Subcutaneous abdominal adipose tissue (tissue), 5 donors: ENCODE results near the gene ST6GALNAC2.
"Not testable (repeated sequence)": the region's sequence is repeated elsewhere in the genome, so short reads cannot be mapped to it uniquely, and the experiment has no call there.

ENCODE experiments used
- H3K27ac ChIP-seq: one replicate; pipeline ENCODE4 v1.7.0; 2013; ENCODE audit warnings: low read depth, mild to moderate bottlenecking, inconsistent platforms, low read length, moderate library complexity
- H3K27me3 ChIP-seq, 5 donors: one replicate each; pipeline ENCODE4 v1.7.0; 2013; ENCODE audit warnings: low read length in 5 of 5, inconsistent platforms in 1 of 5; ENCODE audit not compliant: control insufficient read depth in 5 of 5, insufficient read depth in 4 of 5
- H3K36me3 ChIP-seq, 5 donors: one replicate each; pipeline ENCODE4 v1.7.0; 2013; ENCODE audit warnings: low read length in 5 of 5; ENCODE audit not compliant: control insufficient read depth in 5 of 5, insufficient read depth in 5 of 5
- H3K4me1 ChIP-seq, 5 donors: one replicate each; pipeline ENCODE4 v1.7.0; 2013; ENCODE audit warnings: low read length in 5 of 5, mild to moderate bottlenecking in 3 of 5, moderate library complexity in 1 of 5; ENCODE audit not compliant: control insufficient read depth in 5 of 5, insufficient read depth in 5 of 5
- H3K4me3 ChIP-seq, 5 donors: one replicate each; pipeline ENCODE4 v1.7.0; 2013; ENCODE audit warnings: low read length in 5 of 5, low read depth in 1 of 5
- H3K9ac ChIP-seq, 5 donors: one replicate each; pipeline ENCODE4 v1.7.0; 2013; ENCODE audit warnings: low read length in 5 of 5, mild to moderate bottlenecking in 4 of 5, moderate library complexity in 3 of 5
- H3K9me3 ChIP-seq, 5 donors: one replicate each; pipeline ENCODE4 v1.7.0; 2013; ENCODE audit warnings: low read length in 5 of 5; ENCODE audit not compliant: control insufficient read depth in 5 of 5
- donor health status: healthy.
- donor health status: healthy.
- donor health status: healthy.
- donor health status: healthy.
- donor health status: healthy.

ST6GALNAC2 gene

DNA sequence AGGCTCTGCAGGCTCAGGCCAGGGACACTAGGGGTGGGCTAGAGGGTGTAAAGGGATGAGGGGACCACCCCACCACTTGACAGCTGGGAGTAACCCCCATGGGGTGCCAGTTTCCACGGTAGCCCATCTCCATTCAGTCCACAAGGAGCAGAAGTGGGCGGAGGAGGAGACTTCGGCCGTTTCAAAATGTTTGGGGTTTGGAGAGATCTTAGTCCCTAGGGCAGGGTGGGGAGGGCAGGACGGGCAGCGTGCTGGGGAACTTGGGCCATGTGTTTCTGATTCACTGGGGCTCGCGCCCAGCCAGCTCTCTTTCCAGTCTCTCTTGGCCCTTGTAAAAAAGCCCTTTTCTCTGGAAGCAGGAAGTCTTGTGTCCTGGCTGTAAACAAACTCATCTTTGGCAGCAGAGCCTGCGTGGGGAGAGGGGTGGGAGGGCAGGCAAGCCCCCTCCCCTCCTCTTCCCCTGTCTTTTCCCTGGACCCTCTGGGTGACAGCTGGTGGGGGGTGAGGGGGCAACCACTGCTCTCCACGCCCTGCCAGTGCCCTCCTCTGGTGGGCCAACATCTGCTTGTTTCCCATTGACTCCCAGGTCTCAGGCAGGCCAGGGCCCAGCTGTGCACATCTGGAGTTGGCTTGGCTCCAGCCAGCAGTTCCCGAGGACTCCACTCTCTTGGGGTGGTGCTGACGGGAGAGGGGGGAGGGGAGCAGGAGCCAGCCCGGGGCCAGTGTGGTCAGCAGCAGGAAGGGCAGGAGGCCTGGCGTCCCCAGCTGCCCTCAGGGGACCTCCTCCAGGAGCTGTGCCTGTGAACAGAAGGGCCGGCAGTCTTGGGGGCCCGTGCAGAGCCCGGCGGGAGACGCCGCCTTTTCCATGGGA, 56.2 kb downstream of the ST6GALNAC2 start:
- H3K27ac ChIP-seq = peak overlapping the region; percentile 100

DNA sequence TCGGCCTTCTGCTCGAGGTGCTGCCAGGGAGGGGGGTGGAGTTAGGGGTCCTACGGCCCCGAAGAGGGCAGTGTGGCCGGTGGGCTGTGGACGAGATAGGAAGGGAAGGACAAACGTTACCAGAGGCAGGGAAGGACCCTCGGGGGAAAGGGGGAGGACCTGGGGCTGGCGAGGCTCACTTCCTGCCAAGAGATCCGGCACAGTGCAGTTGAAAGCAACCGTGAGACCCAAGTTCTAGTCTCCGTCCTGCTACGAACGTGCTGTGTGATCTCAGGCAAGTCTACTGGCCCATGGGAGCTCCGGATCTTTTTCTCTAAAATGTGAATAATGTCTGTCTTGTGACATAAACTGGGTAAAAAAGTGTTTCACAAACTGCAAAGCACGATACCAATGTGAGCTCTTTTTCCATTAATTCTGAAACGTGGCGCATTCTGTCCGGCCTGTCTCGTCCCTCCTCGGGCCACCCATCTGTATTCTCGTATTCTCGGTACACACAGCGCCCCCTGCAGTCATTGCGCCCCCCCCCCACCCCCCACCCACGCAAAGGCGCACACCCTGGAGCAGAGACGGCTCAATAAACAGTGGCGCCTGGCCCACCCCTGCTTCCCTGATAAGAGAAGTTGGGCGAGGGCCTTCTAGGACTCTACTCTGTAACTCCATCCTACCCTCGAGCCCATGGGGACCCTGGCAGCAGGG, 57.0 kb downstream of the ST6GALNAC2 start:
- Histone ChIP-seq H3K4me3 (peak overlapping the region in 3 of 5 donors; percentile 19 to 44 (median 36)), H3K27ac (peak overlapping the region; percentile 100), H3K4me1 (peaks cover 28 to 65% (median 63%) of the 10 kb centered on the region in 5 donors), H3K27me3 (peaks cover 0 to 8% (median 0%) of the 10 kb centered on the region in 5 donors), H3K9me3 (no peaks in the 10 kb centered on the region), H3K9ac (peak overlapping the region; percentile 63 to 90 (median 84)), H3K36me3 (peaks cover 0 to 3% (median 0%) of the 10 kb centered on the region in 5 donors)

More for the DNA sequence above, 56.2 kb downstream of the ST6GALNAC2 start:
- peaks cover 0 to 8% (median 0%) of the 10 kb centered on the region in 5 donors for H3K27me3 ChIP-seq
- peak overlapping the region; percentile 65 to 90 (median 79) for H3K9ac ChIP-seq
- peak overlapping the region in 3 of 5 donors; percentile 22 to 34 (median 32) for H3K4me3 ChIP-seq
- no peaks in the 10 kb centered on the region for H3K9me3 ChIP-seq
- peaks cover 0 to 3% (median 0%) of the 10 kb centered on the region in 5 donors for H3K36me3 ChIP-seq
- H3K4me1 ChIP-seq = peaks cover 28 to 67% (median 62%) of the 10 kb centered on the region in 5 donors

DNA sequence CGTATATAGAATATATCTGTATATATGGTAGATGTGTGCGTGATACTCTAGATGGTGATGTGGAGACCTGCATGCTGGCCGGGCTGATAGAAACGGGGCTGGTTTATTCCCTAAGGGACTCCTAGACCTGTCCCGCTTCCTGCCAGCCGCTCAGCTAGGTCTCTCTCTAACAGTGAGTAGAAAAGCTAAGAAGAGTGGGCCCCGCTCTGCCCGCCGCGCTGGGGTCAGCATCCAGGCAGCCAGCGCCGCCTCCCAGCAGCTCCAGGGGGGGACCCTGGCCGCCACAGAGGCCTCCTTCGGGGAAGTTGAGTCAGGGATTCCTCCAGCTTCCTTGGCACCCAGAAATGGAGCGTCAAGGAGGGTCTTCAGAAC, 57.5 kb downstream of the ST6GALNAC2 start:
- Histone ChIP-seq H3K27ac (peak overlapping the region; percentile 100), H3K4me3 (peak overlapping the region in 3 of 5 donors; percentile 19 to 44 (median 36)), H3K4me1 (peaks cover 28 to 68% (median 68%) of the 10 kb centered on the region in 5 donors), H3K36me3 (peaks cover 0 to 3% (median 0%) of the 10 kb centered on the region in 5 donors), H3K27me3 (peaks cover 0 to 8% (median 0%) of the 10 kb centered on the region in 5 donors), H3K9me3 (no peaks in the 10 kb centered on the region), H3K9ac (peak overlapping the region in 4 of 5 donors; percentile 63 to 88 (median 74))

DNA sequence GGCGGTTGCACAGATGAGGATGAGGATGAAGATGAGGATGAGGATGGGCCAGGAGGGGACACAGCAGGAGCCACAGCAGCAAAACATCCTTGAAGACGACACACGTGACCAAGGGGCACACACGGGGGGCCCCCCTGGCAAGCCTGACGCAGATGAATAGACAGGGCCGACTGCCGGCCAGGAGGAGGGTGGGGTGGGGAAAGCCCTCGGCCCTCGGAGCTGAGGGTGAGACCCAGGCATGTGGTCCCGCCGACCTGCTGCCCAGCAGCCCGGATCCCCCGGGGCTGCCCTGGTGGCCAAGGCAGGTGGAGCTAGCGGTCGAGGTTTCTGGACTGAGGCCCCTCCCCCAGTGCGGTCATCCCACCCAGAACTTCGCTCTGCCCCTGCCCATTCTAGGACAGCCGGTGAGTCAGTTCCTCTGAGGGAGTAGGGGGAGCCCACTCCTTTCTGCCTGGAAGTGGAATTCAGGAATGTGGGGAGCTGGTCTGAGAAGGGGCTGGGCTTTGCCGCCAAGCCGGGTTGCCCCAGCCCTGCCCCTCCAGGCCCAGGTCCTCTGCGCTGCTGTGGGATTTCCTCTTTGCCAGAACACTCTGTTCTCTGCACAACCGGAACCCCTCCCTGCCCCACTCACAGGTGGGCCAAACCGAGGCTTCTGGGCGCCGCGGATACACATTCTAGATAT, 58.1 kb downstream of the ST6GALNAC2 start:
- H3K4me3 ChIP-seq = peak overlapping the region in 2 of 5 donors; percentile 28 to 44
- H3K4me1 ChIP-seq = peaks cover 28 to 72% (median 71%) of the 10 kb centered on the region in 5 donors
- H3K9me3 ChIP-seq = no peaks in the 10 kb centered on the region
- H3K27me3 ChIP-seq = peaks cover 0 to 11% (median 0%) of the 10 kb centered on the region in 5 donors
- H3K27ac ChIP-seq = peak overlapping the region; percentile 57
- H3K36me3 ChIP-seq = no peaks in the 10 kb centered on the region
- H3K9ac ChIP-seq = peak overlapping the region in 3 of 5 donors; percentile 41 to 63 (median 46)

DNA sequence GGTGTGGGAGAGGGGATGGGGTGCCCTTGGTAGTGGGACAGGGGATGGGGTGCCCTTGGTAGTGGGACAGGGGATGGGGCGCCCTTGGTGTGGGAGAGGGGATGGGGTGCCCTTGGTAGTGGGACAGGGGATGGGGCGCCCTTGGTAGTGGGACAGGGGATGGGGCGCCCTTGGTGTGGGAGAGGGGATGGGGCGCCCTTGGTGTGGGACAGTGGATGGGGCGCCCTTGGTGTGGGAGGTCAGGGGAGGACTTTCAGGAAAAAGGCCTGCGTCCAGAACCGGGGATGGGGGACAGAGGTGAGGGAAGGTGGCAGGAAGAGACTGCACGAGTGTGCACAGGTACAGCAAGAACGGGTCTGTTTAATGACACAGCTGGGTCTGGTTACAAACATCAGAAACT, 58.6 kb downstream of the ST6GALNAC2 start:
- Histone ChIP-seq H3K4me1 (peaks cover 28 to 69% (median 67%) of the 10 kb centered on the region in 5 donors), H3K9ac (peak overlapping the region in 2 of 5 donors; percentile 41 to 46), H3K27ac (peak overlapping the region; percentile 57), H3K27me3 (peaks cover 0 to 11% (median 0%) of the 10 kb centered on the region in 5 donors), H3K4me3 (peak overlapping the region in 2 of 5 donors; percentile 28 to 35)
- H3K36me3 ChIP-seq, H3K9me3 ChIP-seq: not testable (repeated sequence)

DNA sequence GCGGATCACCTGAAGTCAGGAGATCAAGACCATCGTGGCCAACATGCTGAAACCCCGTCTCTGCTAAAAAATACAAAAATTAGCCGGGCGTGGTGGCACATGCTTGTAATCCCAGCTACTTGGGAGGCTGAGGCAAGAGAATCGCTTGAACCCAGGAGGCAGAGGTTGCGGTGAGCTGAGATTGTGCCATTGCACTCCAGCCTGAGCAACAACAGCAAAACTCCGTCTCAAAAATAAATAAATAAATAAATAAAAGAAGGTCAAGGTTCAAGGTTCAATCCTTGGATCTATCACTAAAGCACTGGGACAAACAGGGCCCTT, 60.2 kb downstream of the ST6GALNAC2 start:
- Histone ChIP-seq H3K4me1 (peaks cover 24 to 54% (median 52%) of the 10 kb centered on the region in 5 donors), H3K27me3 (peaks cover 0 to 14% (median 0%) of the 10 kb centered on the region in 5 donors)
- not testable (repeated sequence) for H3K9ac ChIP-seq, H3K36me3 ChIP-seq, H3K4me3 ChIP-seq, H3K27ac ChIP-seq, H3K9me3 ChIP-seq

DNA sequence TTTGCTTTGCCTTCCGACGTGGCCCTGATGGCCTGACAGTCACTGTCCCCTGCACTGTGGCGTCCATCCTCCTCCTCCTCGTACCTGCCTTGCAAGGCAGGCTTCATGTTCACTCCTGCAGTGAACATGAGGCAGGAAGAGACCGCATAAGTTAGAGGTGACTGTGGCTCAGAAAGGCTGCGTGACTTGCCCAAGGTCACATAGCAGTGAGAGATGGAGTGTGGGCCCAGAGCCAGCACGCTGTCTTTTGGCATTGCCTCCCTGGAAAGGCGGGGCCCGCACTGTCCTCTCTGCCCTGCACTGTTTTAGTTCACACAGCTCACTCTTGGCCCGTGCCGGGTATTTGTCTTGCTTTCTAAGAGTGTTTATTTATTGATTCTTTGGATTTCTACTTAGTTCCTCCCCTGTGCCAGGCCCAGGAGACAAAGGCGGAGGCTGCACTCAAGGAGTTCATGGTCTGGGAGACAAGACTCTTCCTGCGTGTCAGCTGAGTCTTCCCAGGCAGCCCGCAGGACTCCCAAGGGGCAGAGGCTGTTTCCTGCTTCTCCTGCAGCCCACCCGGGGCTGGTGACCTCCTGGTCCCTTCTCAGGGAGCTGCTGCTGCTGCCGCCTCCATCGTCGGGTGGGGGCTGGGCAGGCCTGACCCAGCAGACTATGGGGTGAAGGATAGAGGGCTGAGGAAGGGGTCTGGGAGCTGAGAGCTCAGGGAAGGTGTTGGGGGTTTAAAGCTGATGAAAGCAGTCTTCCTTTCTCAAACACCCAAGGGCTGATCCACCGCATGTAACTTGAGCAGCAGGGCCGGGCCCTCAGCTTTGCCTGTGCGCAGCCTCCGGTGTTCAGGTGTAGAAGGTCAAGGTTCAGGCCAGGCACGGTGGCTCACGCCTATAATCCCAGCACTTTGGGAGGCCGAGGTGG, 60.8 kb downstream of the ST6GALNAC2 start:
- Histone ChIP-seq H3K4me3 (peak overlapping the region in 1 of 5 donors; percentile 9), H3K27ac (no peak overlapping the region), H3K9me3 (no peaks in the 10 kb centered on the region), H3K36me3 (no peaks in the 10 kb centered on the region), H3K9ac (no peak overlapping the region), H3K27me3 (peaks cover 0 to 12% (median under 1%) of the 10 kb centered on the region in 5 donors), H3K4me1 (peaks cover 18 to 48% (median 46%) of the 10 kb centered on the region in 5 donors)

DNA sequence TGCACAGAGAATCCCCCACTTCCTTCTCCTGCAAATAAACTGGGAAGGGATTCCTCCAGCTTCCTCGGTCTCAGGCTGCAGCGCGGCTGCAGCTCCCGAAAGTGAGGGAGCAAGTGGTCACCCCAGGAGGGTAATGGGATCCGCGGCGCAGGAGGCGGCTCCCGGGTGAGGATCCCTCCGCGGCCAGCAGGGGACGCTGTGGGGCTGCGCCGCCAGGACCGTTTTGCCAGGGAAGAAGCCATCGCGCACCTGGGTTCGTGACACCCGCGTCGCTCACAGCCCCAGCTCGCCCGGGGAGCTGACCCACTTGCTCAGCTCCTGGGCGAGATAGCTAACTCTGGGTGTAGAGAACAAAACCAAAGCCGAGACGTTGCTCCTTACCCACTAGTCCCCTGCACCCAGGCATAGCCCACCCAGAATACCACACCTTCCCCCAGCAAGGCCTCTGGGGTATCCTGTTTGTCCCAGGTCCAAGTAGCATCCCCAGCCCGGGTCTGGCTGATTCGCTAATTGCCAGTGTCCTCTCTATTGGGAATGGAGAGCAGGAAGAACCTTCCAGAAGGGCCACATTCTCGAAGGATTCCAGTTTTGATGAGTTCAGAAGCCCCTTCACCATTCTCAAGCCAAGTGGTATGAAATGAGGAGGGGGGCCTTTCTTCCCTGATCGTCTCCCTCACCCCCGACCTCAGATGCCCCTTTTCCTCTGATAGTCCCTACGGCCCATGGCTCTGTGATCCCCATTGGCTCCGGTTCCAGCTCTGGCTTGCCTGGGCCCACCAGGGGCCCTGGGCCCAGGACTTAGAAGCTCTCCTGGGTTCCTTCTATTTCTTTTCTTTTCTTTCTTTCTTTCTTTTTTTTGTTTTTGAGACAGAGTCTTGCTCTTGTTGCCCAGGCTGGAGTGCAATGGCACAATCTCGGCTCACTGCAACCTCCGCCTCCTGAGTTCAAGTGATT, 62.3 kb downstream of the ST6GALNAC2 start:
- H3K27ac ChIP-seq = no peak overlapping the region
- H3K27me3 ChIP-seq = peaks cover 0 to 13% (median 4%) of the 10 kb centered on the region in 5 donors
- no peak overlapping the region for H3K4me3 ChIP-seq
- H3K9me3 ChIP-seq = no peaks in the 10 kb centered on the region
- H3K36me3 ChIP-seq = no peaks in the 10 kb centered on the region
- no peak overlapping the region for H3K9ac ChIP-seq
- peaks cover 7 to 33% (median 31%) of the 10 kb centered on the region in 5 donors for H3K4me1 ChIP-seq
